Stomach (tissue), 4 donors: ENCODE measurements around the gene ENAH.

Experiments
- CTCF ChIP-seq, 7 experiments: fragments of 450-650 bp in 4 of 7; fragments of 200-600 bp in 3 of 7; sonication (generic) in 3 of 7; IDR thresholded peaks; one replicate each; pipeline ENCODE4 v1.5.1; 2016 to 2019; ENCODE audit warnings: antibody characterized with exemption in 7 of 7, control low read depth in 2 of 7, mild to moderate bottlenecking in 1 of 7
- EP300 ChIP-seq: sonication (generic); formaldehyde crosslinking; IDR thresholded peaks from one replicate; pipeline ENCODE4 v1.6.1; 2017; ENCODE audit warnings: antibody characterized with exemption
- POLR2A ChIP-seq, 4 donors: fragments of 450-650 bp; IDR thresholded peaks; one replicate each; pipeline ENCODE4 v1.6.1; 2016; ENCODE audit warnings: antibody characterized with exemption in 4 of 4, control low read depth in 2 of 4, mild to moderate bottlenecking in 1 of 4, moderate library complexity in 1 of 4

- TF ChIP-seq CTCF (IDR thresholded peaks at IDR 0.05) = no peak
- no peak for TF ChIP-seq EP300
- TF ChIP-seq POLR2A (IDR thresholded peaks at IDR 0.05) = no peak
These were observed 5.1 kb upstream of the ENAH start for GRCh38 chr1:225658041-225658440.
